ENCODE results near the gene P2RX1.

DNA sequence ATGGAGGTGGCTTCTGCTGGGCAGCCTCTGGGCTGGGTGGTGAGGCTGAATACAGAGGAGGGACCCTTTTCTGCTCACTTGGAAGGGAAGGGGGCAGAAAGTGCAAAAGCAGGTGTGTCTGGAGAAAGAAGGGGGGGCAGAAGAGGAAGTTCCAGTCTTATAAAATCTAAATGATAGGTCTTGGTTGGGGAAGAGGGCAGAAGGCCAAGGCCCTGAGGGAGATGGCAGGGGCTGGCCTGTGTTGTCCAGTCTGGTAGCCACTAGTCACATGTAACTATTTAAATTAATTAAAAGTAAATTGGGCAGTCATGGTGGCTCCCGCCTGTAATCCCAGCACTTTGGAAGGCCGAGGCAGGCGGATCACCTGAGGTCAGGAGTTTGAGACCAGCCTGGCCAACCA, 20.9 kb downstream of the P2RX1 start:
- TF ChIP-seq, protein P1, sequence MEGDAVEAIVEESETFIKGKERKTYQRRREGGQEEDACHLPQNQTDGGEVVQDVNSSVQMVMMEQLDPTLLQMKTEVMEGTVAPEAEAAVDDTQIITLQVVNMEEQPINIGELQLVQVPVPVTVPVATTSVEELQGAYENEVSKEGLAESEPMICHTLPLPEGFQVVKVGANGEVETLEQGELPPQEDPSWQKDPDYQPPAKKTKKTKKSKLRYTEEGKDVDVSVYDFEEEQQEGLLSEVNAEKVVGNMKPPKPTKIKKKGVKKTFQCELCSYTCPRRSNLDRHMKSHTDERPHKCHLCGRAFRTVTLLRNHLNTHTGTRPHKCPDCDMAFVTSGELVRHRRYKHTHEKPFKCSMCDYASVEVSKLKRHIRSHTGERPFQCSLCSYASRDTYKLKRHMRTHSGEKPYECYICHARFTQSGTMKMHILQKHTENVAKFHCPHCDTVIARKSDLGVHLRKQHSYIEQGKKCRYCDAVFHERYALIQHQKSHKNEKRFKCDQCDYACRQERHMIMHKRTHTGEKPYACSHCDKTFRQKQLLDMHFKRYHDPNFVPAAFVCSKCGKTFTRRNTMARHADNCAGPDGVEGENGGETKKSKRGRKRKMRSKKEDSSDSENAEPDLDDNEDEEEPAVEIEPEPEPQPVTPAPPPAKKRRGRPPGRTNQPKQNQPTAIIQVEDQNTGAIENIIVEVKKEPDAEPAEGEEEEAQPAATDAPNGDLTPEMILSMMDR (conservative IDR thresholded peaks at IDR 0.05) = no peak
- TF ChIP-seq EZH2 (IDR thresholded peaks at IDR 0.05; ENCODE audit: low read depth) = no peak

All from PC-9 (cell line).